Mammary epithelial cell (primary cell): ENCODE measurements around the gene MAP3K4.

ENCODE experiments used
- CTCF ChIP-seq, 2 donors: IDR thresholded peaks in 1 of 2; conservative IDR thresholded peaks in 1 of 2; 2 replicates each; pipeline ENCODE4 v1.5.1; 2011 to 2012; ENCODE audit warnings: inconsistent platforms in 2 of 2, low read length in 2 of 2, mild to moderate bottlenecking in 2 of 2, control low read depth in 1 of 2, low read depth in 1 of 2; ENCODE audit not compliant: insufficient read depth in 1 of 2; ENCODE audit errors: extremely low read depth in 1 of 2
- EZH2 ChIP-seq: IDR thresholded peaks from 2 replicates; pipeline ENCODE4 v1.6.1; 2012; ENCODE audit warnings: low read length, inconsistent platforms, borderline replicate concordance

GRCh38 chr6:161000632-161001031 is 9.1 kb downstream of the MAP3K4 start:
- TF ChIP-seq CTCF (conservative IDR thresholded peaks at IDR 0.05 in 1 of 2, IDR thresholded peaks at IDR 0.05 in 1 of 2; ENCODE audit: extremely low read depth in 1 of 2, insufficient read depth in 1 of 2, low read depth in 1 of 2, low read length in 2 of 2) (no peak), EZH2 (no peak)
